ENCODE results near the gene DZIP1.

DZIP1 gene

DNA sequence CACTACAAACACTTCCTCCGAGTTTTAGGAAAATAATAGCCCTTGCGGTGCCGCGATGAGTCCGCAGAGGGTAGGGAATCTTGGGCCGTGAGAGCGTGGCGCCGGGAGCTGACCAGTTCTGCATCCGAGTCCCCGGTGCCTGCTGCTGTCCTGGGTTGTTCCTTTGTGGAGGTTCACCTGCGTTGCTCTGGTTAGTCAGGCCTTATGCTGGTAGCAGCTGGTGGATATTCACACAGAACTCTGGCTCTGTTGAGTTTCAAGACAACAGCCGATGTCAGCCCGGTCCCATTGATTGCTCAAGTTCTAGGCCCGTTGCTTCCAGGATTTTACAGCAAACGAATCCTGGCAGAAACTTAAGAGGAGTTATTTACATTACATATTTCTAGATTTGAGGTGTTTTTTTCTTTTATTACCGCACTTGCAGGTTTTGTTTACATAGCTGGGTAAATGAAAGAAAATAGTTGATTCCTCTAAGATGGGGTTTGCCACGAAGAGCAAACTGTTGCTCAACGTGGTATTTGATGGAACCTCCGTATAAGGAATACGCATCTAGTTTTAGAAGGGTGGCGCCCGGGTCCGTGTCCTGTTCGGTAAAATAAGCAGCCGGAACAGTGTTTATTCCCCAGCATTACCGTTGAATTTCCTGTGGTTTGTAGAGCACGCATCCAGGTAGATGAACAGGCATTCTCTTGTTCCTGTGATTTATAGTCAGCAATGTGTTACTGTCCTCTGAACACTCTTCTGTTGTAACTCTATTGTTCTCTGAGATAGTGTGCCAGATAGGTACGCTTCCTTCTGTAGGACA is 90.7 kb downstream of the DZIP1 start:
- no peak for TF ChIP-seq TAF1 (IDR thresholded peaks at IDR 0.05; ENCODE audit: borderline replicate concordance, insufficient read depth, low read length)
- no peak for TF ChIP-seq SIN3A (IDR thresholded peaks at IDR 0.05; ENCODE audit: borderline replicate concordance, insufficient read depth, low read length)
- no peak for TF ChIP-seq FOXP2 (optimal IDR thresholded peaks at IDR 0.05; ENCODE audit: borderline replicate concordance, extremely low read depth, extremely low read length, insufficient read depth)
- no peak for TF ChIP-seq POLR2AphosphoS5 (IDR thresholded peaks at IDR 0.05; ENCODE audit: low read depth, low read length)
- TF ChIP-seq, protein P1, sequence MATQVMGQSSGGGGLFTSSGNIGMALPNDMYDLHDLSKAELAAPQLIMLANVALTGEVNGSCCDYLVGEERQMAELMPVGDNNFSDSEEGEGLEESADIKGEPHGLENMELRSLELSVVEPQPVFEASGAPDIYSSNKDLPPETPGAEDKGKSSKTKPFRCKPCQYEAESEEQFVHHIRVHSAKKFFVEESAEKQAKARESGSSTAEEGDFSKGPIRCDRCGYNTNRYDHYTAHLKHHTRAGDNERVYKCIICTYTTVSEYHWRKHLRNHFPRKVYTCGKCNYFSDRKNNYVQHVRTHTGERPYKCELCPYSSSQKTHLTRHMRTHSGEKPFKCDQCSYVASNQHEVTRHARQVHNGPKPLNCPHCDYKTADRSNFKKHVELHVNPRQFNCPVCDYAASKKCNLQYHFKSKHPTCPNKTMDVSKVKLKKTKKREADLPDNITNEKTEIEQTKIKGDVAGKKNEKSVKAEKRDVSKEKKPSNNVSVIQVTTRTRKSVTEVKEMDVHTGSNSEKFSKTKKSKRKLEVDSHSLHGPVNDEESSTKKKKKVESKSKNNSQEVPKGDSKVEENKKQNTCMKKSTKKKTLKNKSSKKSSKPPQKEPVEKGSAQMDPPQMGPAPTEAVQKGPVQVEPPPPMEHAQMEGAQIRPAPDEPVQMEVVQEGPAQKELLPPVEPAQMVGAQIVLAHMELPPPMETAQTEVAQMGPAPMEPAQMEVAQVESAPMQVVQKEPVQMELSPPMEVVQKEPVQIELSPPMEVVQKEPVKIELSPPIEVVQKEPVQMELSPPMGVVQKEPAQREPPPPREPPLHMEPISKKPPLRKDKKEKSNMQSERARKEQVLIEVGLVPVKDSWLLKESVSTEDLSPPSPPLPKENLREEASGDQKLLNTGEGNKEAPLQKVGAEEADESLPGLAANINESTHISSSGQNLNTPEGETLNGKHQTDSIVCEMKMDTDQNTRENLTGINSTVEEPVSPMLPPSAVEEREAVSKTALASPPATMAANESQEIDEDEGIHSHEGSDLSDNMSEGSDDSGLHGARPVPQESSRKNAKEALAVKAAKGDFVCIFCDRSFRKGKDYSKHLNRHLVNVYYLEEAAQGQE (IDR thresholded peaks at IDR 0.05; ENCODE audit: insufficient read depth in 1 of 2, low read depth in 2 of 2, low read length in 2 of 2): no peak

DNA sequence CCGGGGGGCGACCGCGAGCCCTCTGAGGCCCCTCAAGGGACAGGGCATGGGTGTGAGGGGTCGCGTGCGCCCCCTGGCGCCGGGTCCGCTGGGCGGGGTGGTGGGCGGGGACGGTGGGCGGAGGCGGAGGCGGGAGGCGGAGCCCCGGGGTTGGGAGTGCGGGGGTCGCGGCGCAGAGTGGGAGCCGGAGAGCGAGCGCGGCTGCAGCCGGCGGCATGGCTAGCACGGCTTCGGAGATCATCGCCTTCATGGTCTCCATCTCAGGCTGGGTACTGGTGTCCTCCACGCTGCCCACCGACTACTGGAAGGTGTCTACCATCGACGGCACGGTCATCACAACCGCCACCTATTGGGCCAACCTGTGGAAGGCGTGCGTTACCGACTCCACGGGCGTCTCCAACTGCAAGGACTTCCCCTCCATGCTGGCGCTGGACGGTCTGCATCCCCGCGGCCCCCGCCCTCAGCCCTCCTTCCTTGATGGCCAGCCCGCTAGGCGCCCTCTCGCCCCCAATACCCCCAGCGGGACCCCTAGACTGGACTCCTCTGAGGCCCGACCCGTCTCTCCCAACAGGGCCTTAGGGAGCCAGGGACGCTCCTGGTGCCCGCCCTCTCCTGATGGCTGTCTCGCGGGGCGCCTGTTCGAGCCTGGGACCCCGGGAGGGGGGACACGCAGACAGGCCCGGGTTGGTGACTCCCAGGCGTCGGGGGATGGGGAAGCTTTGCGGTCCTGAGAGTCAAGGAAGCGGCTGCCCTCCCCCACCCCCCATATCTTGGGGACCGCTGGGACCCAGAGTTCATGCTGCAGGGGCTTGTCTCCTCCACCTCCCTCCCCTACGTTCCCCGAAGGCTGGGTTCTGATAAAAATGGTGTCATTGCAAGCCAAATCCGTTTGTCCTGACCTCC is 91.7 kb downstream of the DZIP1 start, which contains the start of gene CLDN10:
Gene CLDN10, plus strand, starts transcription at position 182 of the 903 bp plus-strand sequence. Its CDS starts 34 bp downstream, at position 216.
- TF ChIP-seq FOXP2 (optimal IDR thresholded peaks at IDR 0.05; ENCODE audit: borderline replicate concordance, extremely low read depth, extremely low read length, insufficient read depth) (no peak), TAF1 (IDR thresholded peaks at IDR 0.05; ENCODE audit: borderline replicate concordance, insufficient read depth, low read length) (no peak), SIN3A (IDR thresholded peaks at IDR 0.05; ENCODE audit: borderline replicate concordance, insufficient read depth, low read length) (no peak), POLR2AphosphoS5 (IDR thresholded peaks at IDR 0.05; ENCODE audit: low read depth, low read length) (no peak)
- TF ChIP-seq, protein P1 (IDR thresholded peaks at IDR 0.05; ENCODE audit: insufficient read depth in 1 of 2, low read depth in 2 of 2, low read length in 2 of 2): no peak

DNA sequence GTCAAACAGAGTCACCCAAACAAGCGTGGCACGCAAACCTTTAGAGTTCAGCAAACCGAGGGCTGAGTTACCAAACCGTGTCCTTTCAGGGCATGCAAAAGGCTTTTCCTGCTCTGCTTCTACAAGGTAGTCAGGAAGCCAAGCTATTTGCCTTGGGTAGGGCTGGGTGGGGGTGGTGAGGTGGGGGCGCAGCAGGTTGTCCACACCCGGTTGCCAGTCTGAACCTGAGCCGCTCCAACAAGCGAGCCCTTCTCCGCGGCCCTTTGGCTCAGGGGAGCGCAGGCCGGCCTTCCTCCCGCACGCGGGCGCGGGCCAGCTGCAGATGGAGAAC is 92.3 kb downstream of the DZIP1 start:
- TF ChIP-seq TAF1 (IDR thresholded peaks at IDR 0.05; ENCODE audit: borderline replicate concordance, insufficient read depth, low read length): no peak

DNA sequence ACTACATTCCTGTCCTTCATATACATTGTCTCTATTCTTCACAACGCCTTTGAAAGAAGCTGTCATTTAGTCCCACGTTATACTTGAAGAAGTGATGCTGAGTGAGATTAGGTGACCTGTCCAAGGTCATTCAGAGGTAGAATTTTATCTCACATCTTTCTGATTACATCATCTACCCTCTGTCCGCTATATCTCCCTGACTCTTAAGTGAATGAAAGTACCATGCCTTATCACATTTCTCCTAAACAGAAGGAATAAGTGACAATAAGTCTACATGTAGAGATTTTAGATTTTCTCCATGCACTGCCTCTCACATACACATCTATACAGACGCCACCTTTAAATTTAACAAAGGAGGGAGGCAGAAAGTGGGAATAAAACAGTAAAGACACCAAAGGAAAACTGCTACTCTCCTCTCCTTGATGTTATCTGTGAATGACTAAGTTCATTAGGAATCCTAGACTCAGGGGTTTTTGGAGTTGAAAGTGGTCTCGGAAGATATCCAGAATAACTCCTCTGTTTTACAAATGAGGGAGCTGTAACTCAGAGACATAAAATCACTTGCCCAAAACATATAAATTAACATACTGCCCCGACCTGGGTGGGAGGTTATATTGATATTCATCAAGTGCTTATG is 96.9 kb downstream of the DZIP1 start:
- TF ChIP-seq POLR2AphosphoS5 (IDR thresholded peaks at IDR 0.05; ENCODE audit: low read depth, low read length) (no peak), FOXP2 (optimal IDR thresholded peaks at IDR 0.05; ENCODE audit: borderline replicate concordance, extremely low read depth, extremely low read length, insufficient read depth) (no peak), SIN3A (IDR thresholded peaks at IDR 0.05; ENCODE audit: borderline replicate concordance, insufficient read depth, low read length) (no peak), TAF1 (IDR thresholded peaks at IDR 0.05; ENCODE audit: borderline replicate concordance, insufficient read depth, low read length) (no peak)
- TF ChIP-seq, protein P1 (IDR thresholded peaks at IDR 0.05; ENCODE audit: insufficient read depth in 1 of 2, low read depth in 2 of 2, low read length in 2 of 2): no peak

DNA sequence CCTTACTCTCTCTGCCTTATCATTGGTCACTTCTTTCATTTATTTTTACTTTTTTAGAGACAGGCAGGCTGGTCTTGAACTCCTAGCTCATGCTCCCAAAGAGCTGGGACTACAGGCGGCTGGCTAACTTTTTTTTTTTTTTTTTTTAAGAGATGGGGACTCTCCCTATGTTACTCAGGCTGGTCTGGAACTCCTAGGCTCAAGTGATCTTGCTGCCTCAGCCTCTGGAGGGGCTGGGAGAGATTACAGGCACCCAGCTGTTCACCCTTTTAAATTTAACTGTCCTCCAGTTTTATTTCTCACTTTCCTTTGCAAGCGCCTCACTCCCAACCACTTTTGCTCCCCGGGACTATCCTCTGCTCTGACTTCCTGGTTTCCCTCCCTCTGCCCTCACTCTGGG is 97.6 kb downstream of the DZIP1 start:
- TF ChIP-seq FOXP2 (optimal IDR thresholded peaks at IDR 0.05; ENCODE audit: borderline replicate concordance, extremely low read depth, extremely low read length, insufficient read depth) (no peak), POLR2AphosphoS5 (IDR thresholded peaks at IDR 0.05; ENCODE audit: low read depth, low read length) (no peak), TAF1 (IDR thresholded peaks at IDR 0.05; ENCODE audit: borderline replicate concordance, insufficient read depth, low read length) (no peak), SIN3A (IDR thresholded peaks at IDR 0.05; ENCODE audit: borderline replicate concordance, insufficient read depth, low read length) (no peak)
- TF ChIP-seq, protein P1 (IDR thresholded peaks at IDR 0.05; ENCODE audit: insufficient read depth in 1 of 2, low read depth in 2 of 2, low read length in 2 of 2): no peak

Measured in PFSK-1 (cell line).